ACC112 (cell line): ENCODE data around the gene CFAP70.
"Not testable (repeated sequence)": the region's sequence is repeated elsewhere in the genome, so short reads cannot be mapped to it uniquely, and the experiment has no call there.

ENCODE experiments used
- H2AFZ ChIP-seq: fragments of 200-600 bp; sonication (generic); one replicate; pipeline ENCODE4 v1.6.0; 2017; ENCODE audit warnings: antibody characterized with exemption, low read length; ENCODE audit not compliant: unreplicated experiment
- H3K27ac ChIP-seq: fragments of 200-600 bp; sonication (generic); 2 replicates; pipeline ENCODE4 v1.5.1; 2014; ENCODE audit warnings: low read depth, mild to moderate bottlenecking, antibody characterized with exemption, low read length, moderate library complexity
- H3K27me3 ChIP-seq: fragments of 200-600 bp; sonication (generic); 2 replicates; pipeline ENCODE4 v1.6.1; 2014; ENCODE audit warnings: mild to moderate bottlenecking, antibody characterized with exemption, low read length, moderate library complexity, mixed read lengths; ENCODE audit not compliant: insufficient read depth
- H3K36me3 ChIP-seq: fragments of 200-600 bp; sonication (generic); 2 replicates; pipeline ENCODE4 v1.6.1; 2016; ENCODE audit warnings: mild to moderate bottlenecking, antibody characterized with exemption, low read length, moderate library complexity, mixed read lengths; ENCODE audit not compliant: insufficient read depth
- H3K4me1 ChIP-seq: fragments of 200-600 bp; sonication (generic); one replicate; pipeline ENCODE4 v1.6.1; 2016; ENCODE audit warnings: low read length, mixed read lengths; ENCODE audit not compliant: insufficient read depth, unreplicated experiment, control insufficient read depth
- H3K4me3 ChIP-seq: fragments of 200-600 bp; sonication (generic); 2 replicates; pipeline ENCODE4 v1.5.1; 2014; ENCODE audit warnings: mild to moderate bottlenecking, low read depth, low read length
- H3K79me2 ChIP-seq: fragments of 200-600 bp; sonication (generic); one replicate; pipeline ENCODE4 v1.6.0; 2016; ENCODE audit warnings: low read length; ENCODE audit not compliant: control insufficient read depth, unreplicated experiment, insufficient read depth

Gene CFAP70

DNA sequence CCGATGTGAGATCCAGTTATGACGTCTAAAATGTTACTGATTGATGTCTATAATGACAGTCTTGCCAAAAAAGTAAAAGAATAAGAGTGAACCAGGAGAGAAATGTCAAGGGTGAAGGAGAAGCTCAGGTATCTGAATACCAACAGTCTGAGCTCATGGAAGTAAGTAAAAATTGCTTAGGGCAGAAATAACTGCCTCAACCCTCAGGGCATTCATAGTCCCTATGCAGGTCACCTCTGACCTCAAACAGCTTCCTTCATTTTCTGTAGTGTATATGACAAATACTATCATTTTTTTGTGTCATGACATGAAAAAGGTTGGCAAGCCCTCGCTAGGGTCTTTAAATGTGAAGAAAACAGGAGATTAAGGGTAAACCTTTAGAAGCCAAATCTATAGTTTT is 65.2 kb downstream of the CFAP70 start:
- Histone ChIP-seq H3K4me1 (no peaks in the 10 kb centered on the region), H3K4me3 (no peak overlapping the region), H3K36me3 (no peaks in the 10 kb centered on the region), H2AFZ (no peak overlapping the region), H3K79me2 (no peaks in the 10 kb centered on the region), H3K27me3 (no peaks in the 10 kb centered on the region), H3K27ac (no peak overlapping the region)

- H3K4me3 ChIP-seq = no peak overlapping the region
- H3K27me3 ChIP-seq = no peaks in the 10 kb centered on the region
- no peaks in the 10 kb centered on the region for H3K79me2 ChIP-seq
- no peak overlapping the region for H2AFZ ChIP-seq
- H3K27ac ChIP-seq = no peak overlapping the region
- no peaks in the 10 kb centered on the region for H3K36me3 ChIP-seq
- H3K4me1 ChIP-seq = no peaks in the 10 kb centered on the region
Observed at GRCh38 chr10:73289958-73290357, 68.7 kb downstream of the CFAP70 start.

- Histone ChIP-seq H3K27me3 (no peaks in the 10 kb centered on the region), H3K79me2 (no peaks in the 10 kb centered on the region), H3K36me3 (no peaks in the 10 kb centered on the region), H2AFZ (no peak overlapping the region), H3K27ac (no peak overlapping the region), H3K4me3 (no peak overlapping the region), H3K4me1 (no peaks in the 10 kb centered on the region)
Observed at GRCh38 chr10:73287441-73287840, 71.2 kb downstream of the CFAP70 start.

DNA sequence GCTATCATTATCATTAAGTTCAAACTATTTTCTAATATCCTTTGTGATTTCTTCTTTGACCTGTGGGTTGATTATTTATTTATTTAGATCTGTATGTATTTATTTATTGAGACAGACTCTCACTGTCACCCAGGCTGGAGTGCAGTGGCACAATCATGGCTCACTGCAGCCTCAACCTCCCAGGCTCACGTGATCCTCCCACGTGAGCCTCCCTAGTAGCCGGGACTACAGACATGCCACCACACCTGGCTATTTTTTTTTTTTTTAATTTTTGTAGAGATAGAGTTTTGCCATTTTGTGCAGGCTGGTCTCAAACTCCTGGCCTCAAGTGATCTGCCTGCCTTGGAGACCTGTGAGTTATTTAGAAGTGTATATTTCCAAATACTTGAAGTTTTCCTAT is 77.6 kb downstream of the CFAP70 start:
- H3K36me3 ChIP-seq = no peaks in the 10 kb centered on the region
- H3K27me3 ChIP-seq = no peaks in the 10 kb centered on the region
- H3K27ac ChIP-seq = no peak overlapping the region
- H3K4me3 ChIP-seq = no peak overlapping the region
- H3K4me1 ChIP-seq = peaks cover 4% of the 10 kb centered on the region
- H3K79me2 ChIP-seq = no peaks in the 10 kb centered on the region
- no peak overlapping the region for H2AFZ ChIP-seq

DNA sequence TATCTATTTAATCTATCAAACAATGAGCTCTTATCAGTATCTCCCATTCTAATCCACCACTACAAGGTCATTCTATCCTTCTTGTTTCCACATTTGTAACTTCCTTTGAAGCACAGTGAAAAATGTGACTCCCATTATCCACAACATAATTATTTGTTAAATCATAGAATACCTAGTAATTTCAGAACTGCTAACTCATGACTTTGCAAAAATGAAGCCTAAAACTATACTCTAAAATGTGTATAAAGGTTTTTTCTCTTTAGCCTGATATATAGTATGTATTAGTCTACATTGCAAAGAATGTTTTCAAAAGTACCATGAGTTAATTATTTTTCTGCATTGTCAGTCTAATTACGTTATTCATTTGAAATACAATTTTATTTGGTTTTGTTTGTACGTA is 94.2 kb downstream of the CFAP70 start:
- Histone ChIP-seq H3K36me3 (no peaks in the 10 kb centered on the region), H3K4me1 (peaks cover 6% of the 10 kb centered on the region), H3K27ac (no peak overlapping the region), H2AFZ (no peak overlapping the region), H3K27me3 (no peaks in the 10 kb centered on the region), H3K4me3 (no peak overlapping the region), H3K79me2 (no peaks in the 10 kb centered on the region)

DNA sequence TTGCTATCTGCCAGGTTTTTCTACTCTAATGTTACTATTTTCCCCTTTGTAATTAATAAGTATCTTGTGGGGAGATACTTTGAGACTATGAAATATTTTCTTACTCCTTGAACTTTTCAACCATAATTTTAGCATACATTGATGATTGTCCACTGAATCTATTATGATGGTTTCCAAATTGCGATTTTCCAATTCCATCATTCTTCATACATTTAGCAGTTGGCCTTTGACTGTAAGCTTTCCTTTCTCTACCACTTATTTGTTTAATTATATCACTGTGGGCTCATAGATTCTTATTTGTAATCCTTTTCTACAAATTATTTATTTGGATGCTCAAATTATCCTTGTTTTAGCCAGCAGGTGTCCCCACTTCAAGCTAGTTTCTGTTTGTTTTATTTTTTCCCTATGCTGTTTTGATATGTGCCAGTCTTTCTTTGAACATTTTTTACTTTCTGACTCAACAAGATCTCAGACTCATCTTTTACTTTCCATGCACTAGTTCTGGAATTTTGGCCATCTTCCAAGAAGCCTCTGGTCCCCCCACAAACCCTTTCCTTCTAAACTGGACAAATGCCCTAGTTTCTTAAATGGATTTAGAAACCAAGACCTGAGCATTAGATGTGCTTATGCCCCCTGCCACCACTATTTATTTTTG is 94.8 kb downstream of the CFAP70 start:
- Histone ChIP-seq H3K36me3 (no peaks in the 10 kb centered on the region), H3K27ac (no peak overlapping the region; the same call in 1 of the 2 replicates), H3K79me2 (no peaks in the 10 kb centered on the region), H2AFZ (peak overlapping the region; percentile 42), H3K4me3 (no peak overlapping the region), H3K4me1 (peaks cover 6% of the 10 kb centered on the region), H3K27me3 (no peaks in the 10 kb centered on the region)

GRCh38 chr10:73262880-73263555 is 95.6 kb downstream of the CFAP70 start:
- H3K79me2 ChIP-seq = no peaks in the 10 kb centered on the region
- H3K27me3 ChIP-seq = no peaks in the 10 kb centered on the region
- no peak overlapping the region for H3K4me3 ChIP-seq
- peaks cover 6% of the 10 kb centered on the region for H3K4me1 ChIP-seq
- H3K36me3 ChIP-seq = no peaks in the 10 kb centered on the region
- no peak overlapping the region for H3K27ac ChIP-seq
- peak overlapping the region; percentile 42 for H2AFZ ChIP-seq

DNA sequence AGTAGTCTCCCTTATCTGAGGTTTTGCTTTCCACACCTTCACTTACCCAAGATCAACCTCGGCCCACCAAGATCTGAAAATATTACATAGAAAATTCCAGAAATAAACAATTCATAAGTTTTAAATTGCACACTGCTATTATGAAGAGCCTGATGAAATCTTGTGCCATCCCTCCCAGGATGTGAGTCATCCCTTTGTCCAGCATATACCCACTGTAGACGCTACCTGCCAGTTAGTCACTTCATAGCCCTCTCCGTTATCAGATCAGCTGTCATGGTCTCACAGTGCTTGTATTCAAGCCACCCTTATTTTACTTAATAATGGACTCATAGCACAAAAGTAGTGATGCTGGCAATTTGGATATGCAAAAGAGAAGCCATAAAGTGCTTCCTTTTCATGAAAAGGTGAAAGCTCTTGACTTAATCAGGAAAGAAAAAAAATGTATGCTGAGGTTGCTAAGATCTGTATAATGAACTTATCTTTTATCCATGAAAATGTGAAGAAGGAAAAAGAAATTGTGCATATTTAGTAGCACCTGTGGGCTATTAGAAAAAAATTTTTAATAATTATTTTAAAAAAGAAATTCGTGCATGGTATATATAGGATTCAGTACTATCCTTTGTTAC is 96.4 kb downstream of the CFAP70 start:
- peaks cover 6% of the 10 kb centered on the region for H3K4me1 ChIP-seq
- H3K4me3 ChIP-seq = no peak overlapping the region
- no peaks in the 10 kb centered on the region for H3K27me3 ChIP-seq
- no peaks in the 10 kb centered on the region for H3K79me2 ChIP-seq
- no peaks in the 10 kb centered on the region for H3K36me3 ChIP-seq
- no peak overlapping the region for H2AFZ ChIP-seq
- no peak overlapping the region for H3K27ac ChIP-seq

- Histone ChIP-seq H3K79me2 (no peaks in the 10 kb centered on the region), H3K27ac (peak overlapping the region; percentile 56), H3K4me3 (no peak overlapping the region), H3K36me3 (no peaks in the 10 kb centered on the region), H3K4me1 (peaks cover 6% of the 10 kb centered on the region), H3K27me3 (no peaks in the 10 kb centered on the region), H2AFZ (no peak overlapping the region)
Observed at GRCh38 chr10:73261362-73261995, 97.2 kb downstream of the CFAP70 start.

DNA sequence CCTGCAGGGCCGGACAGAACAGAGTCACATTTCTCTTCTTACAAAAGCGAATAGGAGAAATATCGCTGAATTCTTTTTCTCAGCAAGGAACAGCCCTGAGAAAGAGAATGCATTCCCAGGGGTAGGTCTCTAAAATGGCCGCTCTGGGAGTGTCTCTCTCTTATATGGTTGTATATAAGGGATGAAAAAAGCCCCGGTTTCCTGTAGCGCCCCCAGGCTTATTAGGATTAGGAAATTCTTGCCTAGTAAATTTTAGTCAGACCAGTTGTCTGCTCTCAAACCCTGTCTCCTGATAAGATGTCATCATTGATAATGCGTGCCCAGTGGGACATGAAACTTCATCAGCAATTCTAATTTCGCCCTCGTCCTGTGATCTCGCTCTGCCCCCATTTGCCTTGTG is 100.1 kb downstream of the CFAP70 start:
- not testable (repeated sequence) for H3K79me2 ChIP-seq, H3K4me3 ChIP-seq, H2AFZ ChIP-seq, H3K4me1 ChIP-seq, H3K36me3 ChIP-seq, H3K27ac ChIP-seq, H3K27me3 ChIP-seq
